22Rv1 (cell line): Measurements from ENCODE around the gene MAP1LC3B.

Source experiments
- ZFX ChIP-seq: fragments of 450-650 bp; IDR thresholded peaks from 2 replicates; pipeline ENCODE4 v1.6.1; 2017; ENCODE audit warnings: antibody characterized with exemption, borderline replicate concordance
- TF ChIP-seq, protein P1 (sequence below): fragments of 450-650 bp; IDR thresholded peaks from 2 replicates; pipeline ENCODE4 v1.5.1; 2017; ENCODE audit warnings: mild to moderate bottlenecking

DNA sequence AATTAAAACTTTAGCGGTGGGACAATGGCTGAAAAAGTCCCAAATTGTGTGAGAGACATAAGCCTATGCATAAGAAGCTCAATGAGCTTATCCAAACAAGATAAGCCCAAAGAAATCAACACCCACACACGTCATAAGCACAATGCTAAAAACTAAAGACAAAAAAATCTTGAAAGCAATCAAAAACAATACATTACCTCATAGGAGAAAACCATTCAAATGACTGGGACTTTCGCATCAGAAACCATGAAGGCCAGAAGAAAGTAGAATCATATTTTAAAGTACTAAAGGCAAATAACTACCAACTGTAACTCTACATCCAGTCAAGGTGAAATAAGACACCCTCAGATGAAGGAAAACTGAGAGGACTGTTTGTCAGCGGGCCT lies 50.4 kb downstream of the MAP1LC3B start:
- TF ChIP-seq, protein P1, sequence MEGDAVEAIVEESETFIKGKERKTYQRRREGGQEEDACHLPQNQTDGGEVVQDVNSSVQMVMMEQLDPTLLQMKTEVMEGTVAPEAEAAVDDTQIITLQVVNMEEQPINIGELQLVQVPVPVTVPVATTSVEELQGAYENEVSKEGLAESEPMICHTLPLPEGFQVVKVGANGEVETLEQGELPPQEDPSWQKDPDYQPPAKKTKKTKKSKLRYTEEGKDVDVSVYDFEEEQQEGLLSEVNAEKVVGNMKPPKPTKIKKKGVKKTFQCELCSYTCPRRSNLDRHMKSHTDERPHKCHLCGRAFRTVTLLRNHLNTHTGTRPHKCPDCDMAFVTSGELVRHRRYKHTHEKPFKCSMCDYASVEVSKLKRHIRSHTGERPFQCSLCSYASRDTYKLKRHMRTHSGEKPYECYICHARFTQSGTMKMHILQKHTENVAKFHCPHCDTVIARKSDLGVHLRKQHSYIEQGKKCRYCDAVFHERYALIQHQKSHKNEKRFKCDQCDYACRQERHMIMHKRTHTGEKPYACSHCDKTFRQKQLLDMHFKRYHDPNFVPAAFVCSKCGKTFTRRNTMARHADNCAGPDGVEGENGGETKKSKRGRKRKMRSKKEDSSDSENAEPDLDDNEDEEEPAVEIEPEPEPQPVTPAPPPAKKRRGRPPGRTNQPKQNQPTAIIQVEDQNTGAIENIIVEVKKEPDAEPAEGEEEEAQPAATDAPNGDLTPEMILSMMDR, result no peak
- no peak for TF ChIP-seq ZFX
